SK-N-SH (cell line): ENCODE data around the gene STK32A. TPM values are rescaled to one million over a fixed set of nuclear protein-coding genes. Genes with fewer than 3 reads are reported as not detected.

Experiments used
- CTCF ChIA-PET: fragments of 300-600, 350-600 bp; formaldehyde crosslinking; extraction: SDS; loops from one replicate; lab custom pipeline; 2021; lab: Yijun Ruan, JAX
- POLR2A ChIA-PET: fragments of 350-600 bp; sonication (Branson Sonifier 250); formaldehyde crosslinking; extraction: SDS; loops from one replicate; lab custom pipeline; 2020; ENCODE audit warnings: antibody characterized with exemption, inconsistent platforms; lab: Yijun Ruan, JAX
- DNase-seq: peaks from one replicate; pipeline ENCODE4 v3.0.0; 2012
- H2AFZ ChIP-seq: fragments of 200-600 bp; sonication (generic); 2 replicates; pipeline ENCODE4 v1.8.1; 2016; ENCODE audit warnings: antibody characterized with exemption, mild to moderate bottlenecking, low read depth
- H3F3A ChIP-seq: fragments of 200-600 bp; sonication (generic); replicated peaks from 2 replicates; pipeline ENCODE3; 2016; ENCODE audit warnings: antibody characterized with exemption, mild to moderate bottlenecking; ENCODE audit not compliant: insufficient read depth
- H3K27ac ChIP-seq, 2 experiments: fragments of 200-500 bp in 1 of 2; fragments of 200-600 bp in 1 of 2; sonication (Bioruptor generic) in 1 of 2; sonication (generic), shearing (Covaris generic) in 1 of 2; 2 replicates each; pipeline versions ENCODE4 v1.5.1 to v1.6.1; 2014 to 2016; ENCODE audit warnings: low read depth in 2 of 2, inconsistent platforms in 1 of 2, low read length in 1 of 2, mild to moderate bottlenecking in 1 of 2, mixed read lengths in 1 of 2
- H3K27me3 ChIP-seq: fragments of 200-600 bp; sonication (generic), shearing (Covaris generic); 2 replicates; pipeline ENCODE4 v1.6.1; 2016; ENCODE audit warnings: mixed run types; ENCODE audit not compliant: insufficient read depth
- H3K36me3 ChIP-seq, 2 experiments: fragments of 200-500 bp in 1 of 2; fragments of 200-600 bp in 1 of 2; sonication (Bioruptor generic) in 1 of 2; sonication (generic) in 1 of 2; replicated peaks in 1 of 2; 2 replicates each; pipeline versions ENCODE3 to v1.5.1; 2014 to 2016; ENCODE audit warnings: low read length in 1 of 2, mild to moderate bottlenecking in 1 of 2; ENCODE audit not compliant: insufficient read depth in 2 of 2, control insufficient read depth in 1 of 2
- H3K4me1 ChIP-seq, 2 experiments: fragments of 200-500 bp in 1 of 2; fragments of 200-600 bp in 1 of 2; sonication (Bioruptor generic) in 1 of 2; sonication (generic), shearing (Covaris generic) in 1 of 2; 2 replicates each; pipeline versions ENCODE4 v1.5.1 to v1.6.1; 2014 to 2016; ENCODE audit warnings: low read depth in 1 of 2, low read length in 1 of 2, mixed run types in 1 of 2; ENCODE audit not compliant: insufficient read depth in 2 of 2, control insufficient read depth in 1 of 2
- H3K4me2 ChIP-seq: fragments of 200-600 bp; sonication (generic), shearing (Covaris generic); 2 replicates; pipeline ENCODE4 v1.6.1; 2017; ENCODE audit warnings: mixed run types
- H3K4me3 ChIP-seq, 2 experiments: fragments of 200-500 bp in 1 of 2; fragments of 200-600 bp in 1 of 2; sonication (Bioruptor generic) in 1 of 2; sonication (generic), shearing (Covaris generic) in 1 of 2; 2 replicates each; pipeline versions ENCODE4 v1.5.1 to v1.8.1; 2014 to 2016; ENCODE audit warnings: low read depth in 2 of 2, inconsistent platforms in 1 of 2, low read length in 1 of 2, mild to moderate bottlenecking in 1 of 2, mixed read lengths in 1 of 2, moderate library complexity in 1 of 2
- H3K79me2 ChIP-seq: fragments of 200-600 bp; sonication (generic); 2 replicates; pipeline ENCODE4 v1.8.1; 2017; ENCODE audit warnings: mild to moderate bottlenecking; ENCODE audit not compliant: insufficient read depth
- H3K9ac ChIP-seq: fragments of 200-600 bp; sonication (generic); 2 replicates; pipeline ENCODE4 v1.6.1; 2017; ENCODE audit warnings: mixed run types
- H3K9me2 ChIP-seq: fragments of 200-600 bp; sonication (generic); 2 replicates; pipeline ENCODE4 v1.6.1; 2017; ENCODE audit warnings: mixed run types
- H3K9me3 ChIP-seq: fragments of 200-600 bp; sonication (generic); 2 replicates; pipeline ENCODE4 v1.6.1; 2017; ENCODE audit warnings: mixed run types, mild to moderate bottlenecking, moderate library complexity
- H4K20me1 ChIP-seq: fragments of 200-600 bp; sonication (generic); 2 replicates; pipeline ENCODE4 v1.6.1; 2017; ENCODE audit warnings: mild to moderate bottlenecking, mixed run types; ENCODE audit not compliant: insufficient read depth
- ELF1 ChIP-seq: IDR thresholded peaks from 2 replicates; pipeline ENCODE4 v1.4.0; 2012
- EP300 ChIP-seq, 2 experiments: IDR thresholded peaks; 2 replicates each; pipeline versions ENCODE4 v1.4.0 to v1.6.1; 2012; ENCODE audit warnings: borderline replicate concordance in 1 of 2, low read depth in 1 of 2, low read length in 1 of 2
- EZH2phosphoT487 ChIP-seq: fragments of 200-600 bp; sonication (generic); IDR thresholded peaks from 2 replicates; pipeline ENCODE4 v1.6.1; 2017; ENCODE audit warnings: low read depth, mixed run types, mild to moderate bottlenecking, antibody characterized with exemption, moderate library complexity, borderline replicate concordance
- FOSL2 ChIP-seq: IDR thresholded peaks from 2 replicates; pipeline ENCODE4 v1.4.0; 2012; ENCODE audit warnings: low read depth, mild to moderate bottlenecking, moderate library complexity, borderline replicate concordance
- FOXM1 ChIP-seq: IDR thresholded peaks from 2 replicates; pipeline ENCODE4 v1.4.0; 2012; ENCODE audit warnings: low read depth, mild to moderate bottlenecking
- MXI1 ChIP-seq: IDR thresholded peaks from 2 replicates; pipeline ENCODE4 v1.6.1; 2012; ENCODE audit warnings: mild to moderate bottlenecking, low read depth, low read length, improper control_type of control experiment
- NFIC ChIP-seq: IDR thresholded peaks from 2 replicates; pipeline ENCODE4 v1.4.0; 2012; ENCODE audit warnings: borderline replicate concordance
- POLR2AphosphoS5 ChIP-seq: IDR thresholded peaks from 2 replicates; pipeline ENCODE4 v1.6.1; 2012; ENCODE audit warnings: low read depth, low read length
- RAD21 ChIP-seq: IDR thresholded peaks from 2 replicates; pipeline ENCODE4 v1.6.1; 2012; ENCODE audit warnings: mild to moderate bottlenecking, low read length
- RFX5 ChIP-seq: IDR thresholded peaks from 2 replicates; pipeline ENCODE4 v1.6.1; 2012; ENCODE audit warnings: mild to moderate bottlenecking, improper control_type of control experiment, low read length
- RXRA ChIP-seq: IDR thresholded peaks from 2 replicates; pipeline ENCODE4 v1.4.0; 2012; ENCODE audit warnings: low read depth, mild to moderate bottlenecking, borderline replicate concordance
- TCF12 ChIP-seq: IDR thresholded peaks from 2 replicates; pipeline ENCODE4 v1.4.0; 2012
- YY1 ChIP-seq: IDR thresholded peaks from 2 replicates; pipeline ENCODE4 v1.4.0; 2012; ENCODE audit warnings: low read depth, mild to moderate bottlenecking
- WGBS: methylation state at CpG from one replicate; pipeline ENCODE4 v1.1.6; 2017; ENCODE audit warnings: low lambda C conversion rate; 5-methylcytosine and 5-hydroxymethylcytosine counted together
- polyA plus RNA-seq, 3 experiments: library from polyadenylated mRNA; depleted of rRNA; stranded (reverse); fragments of >200 nt; gene quantifications; 2 replicates each; pipeline ENCODE4 v1.2.3, GENCODE V29; 2012
- TF ChIP-seq, protein P1 (sequence below): IDR thresholded peaks from 2 replicates; pipeline ENCODE4 v1.4.0; 2012; ENCODE audit warnings: low read depth, borderline replicate concordance
- TF ChIP-seq, protein P2 (sequence below): IDR thresholded peaks from 2 replicates; pipeline ENCODE4 v1.4.0; 2012; ENCODE audit warnings: low read depth
- TF ChIP-seq, protein P3 (sequence below): IDR thresholded peaks from 2 replicates; pipeline ENCODE4; 2012
- TF ChIP-seq, protein P4 (sequence below): fragments of 150-350 bp; IDR thresholded peaks from 2 replicates; pipeline ENCODE4 v1.6.1; 2016; ENCODE audit warnings: mild to moderate bottlenecking, low read depth, low read length
- TF ChIP-seq, protein P5 (sequence below): fragments of 200-600 bp; sonication (generic); IDR thresholded peaks from 2 replicates; pipeline ENCODE4 v1.6.1; 2017; ENCODE audit warnings: antibody characterized with exemption, mild to moderate bottlenecking, moderate library complexity

Gene STK32A
- polyA plus RNA-seq, 1 of the 3 experiments (the other 2 are of a cell fraction), result 0.20 TPM

DNA sequence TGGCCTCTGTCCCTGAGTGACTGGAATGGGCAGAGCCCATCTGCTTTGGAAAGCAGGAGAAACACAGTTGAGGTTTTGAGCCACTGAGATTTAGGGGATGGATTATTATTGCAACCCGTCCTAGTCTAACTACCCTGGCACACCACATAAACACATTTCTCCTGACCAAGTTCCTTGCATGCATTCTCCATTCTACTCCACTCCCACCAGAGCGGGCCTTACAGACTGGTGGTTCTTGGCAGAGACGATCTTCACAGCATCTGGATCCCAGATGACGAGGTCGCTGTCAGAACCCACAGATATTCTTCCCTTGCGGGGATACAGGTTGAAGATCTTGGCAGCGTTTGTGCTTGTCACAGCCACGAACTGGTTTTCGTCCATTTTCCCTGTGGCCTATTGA lies 164.0 kb downstream of the STK32A start (continued):
- TF ChIP-seq, protein P1, sequence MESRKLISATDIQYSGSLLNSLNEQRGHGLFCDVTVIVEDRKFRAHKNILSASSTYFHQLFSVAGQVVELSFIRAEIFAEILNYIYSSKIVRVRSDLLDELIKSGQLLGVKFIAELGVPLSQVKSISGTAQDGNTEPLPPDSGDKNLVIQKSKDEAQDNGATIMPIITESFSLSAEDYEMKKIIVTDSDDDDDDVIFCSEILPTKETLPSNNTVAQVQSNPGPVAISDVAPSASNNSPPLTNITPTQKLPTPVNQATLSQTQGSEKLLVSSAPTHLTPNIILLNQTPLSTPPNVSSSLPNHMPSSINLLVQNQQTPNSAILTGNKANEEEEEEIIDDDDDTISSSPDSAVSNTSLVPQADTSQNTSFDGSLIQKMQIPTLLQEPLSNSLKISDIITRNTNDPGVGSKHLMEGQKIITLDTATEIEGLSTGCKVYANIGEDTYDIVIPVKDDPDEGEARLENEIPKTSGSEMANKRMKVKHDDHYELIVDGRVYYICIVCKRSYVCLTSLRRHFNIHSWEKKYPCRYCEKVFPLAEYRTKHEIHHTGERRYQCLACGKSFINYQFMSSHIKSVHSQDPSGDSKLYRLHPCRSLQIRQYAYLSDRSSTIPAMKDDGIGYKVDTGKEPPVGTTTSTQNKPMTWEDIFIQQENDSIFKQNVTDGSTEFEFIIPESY, result no peak
- peak; percentile 84 for TF ChIP-seq TCF12
- no peak for TF ChIP-seq RXRA
- TF ChIP-seq, protein P2, sequence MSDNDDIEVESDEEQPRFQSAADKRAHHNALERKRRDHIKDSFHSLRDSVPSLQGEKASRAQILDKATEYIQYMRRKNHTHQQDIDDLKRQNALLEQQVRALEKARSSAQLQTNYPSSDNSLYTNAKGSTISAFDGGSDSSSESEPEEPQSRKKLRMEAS, result no peak
- no peak for TF ChIP-seq FOSL2
- no peak for TF ChIP-seq FOXM1
- TF ChIP-seq YY1, result no peak
- no peak for TF ChIP-seq RFX5
- no peak; a peak in 1 of 4 replicates for TF ChIP-seq EP300 (IDR thresholded peaks at IDR 0.05; ENCODE audit: borderline replicate concordance in 1 of 2, low read depth in 1 of 2, low read length in 1 of 2)
- TF ChIP-seq, all 33 proteins: peak for 5

DNA sequence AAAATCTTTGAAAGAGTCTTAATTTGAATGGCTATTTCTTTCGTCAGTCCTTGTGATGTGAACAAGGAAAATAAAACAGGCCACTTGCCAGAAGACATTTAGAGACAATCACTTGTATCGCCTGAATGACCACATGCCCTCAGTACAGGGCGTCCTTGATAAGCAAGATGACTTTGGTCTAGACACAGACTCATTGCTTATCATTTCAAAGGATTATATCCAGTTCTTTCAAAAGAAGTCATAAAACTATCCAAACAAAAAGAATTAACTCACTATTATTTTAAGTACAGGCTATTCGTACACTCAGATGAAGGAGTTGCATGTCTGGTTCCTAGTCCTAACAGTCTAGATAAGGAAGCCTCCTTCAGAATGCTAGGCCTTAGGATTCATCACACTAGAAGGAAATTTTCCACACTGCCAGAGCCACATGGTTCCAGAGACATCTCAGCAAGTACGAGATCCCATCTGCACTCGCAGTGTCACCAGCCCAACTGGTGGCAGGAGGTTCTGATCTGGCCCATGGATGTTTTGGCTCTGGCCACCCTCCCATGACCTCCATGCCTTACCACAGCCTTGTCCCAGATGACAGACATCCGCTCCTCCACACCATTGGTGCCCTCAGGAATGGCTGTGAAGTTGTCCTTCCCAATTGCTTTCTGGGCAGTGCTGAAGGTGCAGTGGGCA lies 165.4 kb downstream of the STK32A start:
- Histone ChIP-seq H4K20me1 (no peaks in the 10 kb centered on the region; the same call in 1 of the 2 replicates), H3K4me2 (no peak overlapping the region), H3K4me1 (peaks cover 20 to 22% of the 10 kb centered on the region in 2 experiments), H3K79me2 (no peaks in the 10 kb centered on the region), H3K9ac (no peak overlapping the region), H3K9me2 (no peaks in the 10 kb centered on the region), H3K4me3 (no peak overlapping the region), H3K27ac (no peak overlapping the region; a peak in 1 of 4 replicates), H3F3A (peaks cover 26% of the 10 kb centered on the region), H3K36me3 (peaks cover 70 to 82% of the 10 kb centered on the region in 2 experiments), H3K27me3 (no peaks in the 10 kb centered on the region), H3K9me3 (no peaks in the 10 kb centered on the region), H2AFZ (no peak overlapping the region)
- TF ChIP-seq ELF1 (no peak), POLR2AphosphoS5 (no peak)
- TF ChIP-seq, protein P3, sequence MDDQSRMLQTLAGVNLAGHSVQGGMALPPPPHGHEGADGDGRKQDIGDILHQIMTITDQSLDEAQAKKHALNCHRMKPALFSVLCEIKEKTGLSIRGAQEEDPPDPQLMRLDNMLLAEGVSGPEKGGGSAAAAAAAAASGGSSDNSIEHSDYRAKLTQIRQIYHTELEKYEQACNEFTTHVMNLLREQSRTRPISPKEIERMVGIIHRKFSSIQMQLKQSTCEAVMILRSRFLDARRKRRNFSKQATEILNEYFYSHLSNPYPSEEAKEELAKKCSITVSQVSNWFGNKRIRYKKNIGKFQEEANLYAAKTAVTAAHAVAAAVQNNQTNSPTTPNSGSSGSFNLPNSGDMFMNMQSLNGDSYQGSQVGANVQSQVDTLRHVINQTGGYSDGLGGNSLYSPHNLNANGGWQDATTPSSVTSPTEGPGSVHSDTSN, result no peak
- DNase-seq, result no peak
- ChIA-PET CTCF (interaction anchor here (1.1 to 5.2 kb wide), 6 partner anchors 8 to 178 kb away, joined by 3 to 23 read pairs (median 4); no protein-coding TSS in a partner anchor), POLR2A (no interaction called here)
- 84% methylated on average over 4 of the region's 7 CpGs for WGBS

DNA sequence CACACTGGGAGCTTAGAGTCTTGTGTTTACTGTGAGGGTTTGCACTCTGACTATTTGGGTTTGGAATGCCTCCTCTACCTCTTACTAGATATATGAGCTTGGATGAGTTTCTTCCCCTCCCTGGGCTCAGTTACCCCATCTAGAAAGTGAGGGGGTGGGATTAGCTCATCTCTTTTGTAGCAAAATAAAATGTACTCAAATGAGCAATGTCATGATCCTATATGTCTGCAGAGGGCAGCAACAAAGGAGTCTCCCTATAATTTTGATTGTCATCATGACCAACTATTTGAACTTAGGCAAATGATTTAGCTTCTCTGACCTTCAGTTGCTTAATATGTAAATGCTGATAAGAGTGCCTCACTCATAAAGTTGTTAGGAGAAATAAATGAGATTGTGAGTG lies 166.1 kb downstream of the STK32A start:
- no peaks in the 10 kb centered on the region for H3K27me3 ChIP-seq
- H3F3A ChIP-seq, result peaks cover 32% of the 10 kb centered on the region
- no peaks in the 10 kb centered on the region for H3K9me3 ChIP-seq
- H2AFZ ChIP-seq, result no peak overlapping the region
- ChIA-PET CTCF (interaction anchor here (0.5 to 5.2 kb wide), 9 partner anchors 8 to 237 kb away, joined by 3 to 23 read pairs (median 4); no protein-coding TSS in a partner anchor), POLR2A (no interaction called here)
- no peak overlapping the region for H3K9ac ChIP-seq
- H3K27ac ChIP-seq, result no peak overlapping the region
- TF ChIP-seq RAD21 (no peak), EZH2phosphoT487 (no peak), NFIC (no peak), RFX5 (no peak), MXI1 (no peak)
- TF ChIP-seq, protein P2, result no peak
- TF ChIP-seq, protein P4, sequence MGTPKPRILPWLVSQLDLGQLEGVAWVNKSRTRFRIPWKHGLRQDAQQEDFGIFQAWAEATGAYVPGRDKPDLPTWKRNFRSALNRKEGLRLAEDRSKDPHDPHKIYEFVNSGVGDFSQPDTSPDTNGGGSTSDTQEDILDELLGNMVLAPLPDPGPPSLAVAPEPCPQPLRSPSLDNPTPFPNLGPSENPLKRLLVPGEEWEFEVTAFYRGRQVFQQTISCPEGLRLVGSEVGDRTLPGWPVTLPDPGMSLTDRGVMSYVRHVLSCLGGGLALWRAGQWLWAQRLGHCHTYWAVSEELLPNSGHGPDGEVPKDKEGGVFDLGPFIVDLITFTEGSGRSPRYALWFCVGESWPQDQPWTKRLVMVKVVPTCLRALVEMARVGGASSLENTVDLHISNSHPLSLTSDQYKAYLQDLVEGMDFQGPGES, result no peak
- TF ChIP-seq, protein P5, sequence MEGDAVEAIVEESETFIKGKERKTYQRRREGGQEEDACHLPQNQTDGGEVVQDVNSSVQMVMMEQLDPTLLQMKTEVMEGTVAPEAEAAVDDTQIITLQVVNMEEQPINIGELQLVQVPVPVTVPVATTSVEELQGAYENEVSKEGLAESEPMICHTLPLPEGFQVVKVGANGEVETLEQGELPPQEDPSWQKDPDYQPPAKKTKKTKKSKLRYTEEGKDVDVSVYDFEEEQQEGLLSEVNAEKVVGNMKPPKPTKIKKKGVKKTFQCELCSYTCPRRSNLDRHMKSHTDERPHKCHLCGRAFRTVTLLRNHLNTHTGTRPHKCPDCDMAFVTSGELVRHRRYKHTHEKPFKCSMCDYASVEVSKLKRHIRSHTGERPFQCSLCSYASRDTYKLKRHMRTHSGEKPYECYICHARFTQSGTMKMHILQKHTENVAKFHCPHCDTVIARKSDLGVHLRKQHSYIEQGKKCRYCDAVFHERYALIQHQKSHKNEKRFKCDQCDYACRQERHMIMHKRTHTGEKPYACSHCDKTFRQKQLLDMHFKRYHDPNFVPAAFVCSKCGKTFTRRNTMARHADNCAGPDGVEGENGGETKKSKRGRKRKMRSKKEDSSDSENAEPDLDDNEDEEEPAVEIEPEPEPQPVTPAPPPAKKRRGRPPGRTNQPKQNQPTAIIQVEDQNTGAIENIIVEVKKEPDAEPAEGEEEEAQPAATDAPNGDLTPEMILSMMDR, result no peak
- H4K20me1 ChIP-seq, result no peaks in the 10 kb centered on the region; the same call in 1 of the 2 replicates
- H3K9me2 ChIP-seq, result no peaks in the 10 kb centered on the region
- H3K4me1 ChIP-seq, result peaks cover 20 to 24% of the 10 kb centered on the region in 2 experiments
- H3K79me2 ChIP-seq, result no peaks in the 10 kb centered on the region
- no peak overlapping the region for H3K4me3 ChIP-seq
- DNase-seq, result no peak
- peaks cover 73 to 83% of the 10 kb centered on the region in 2 experiments for H3K36me3 ChIP-seq
- H3K4me2 ChIP-seq, result no peak overlapping the region
